Osteoblast (primary cell): Measurements from ENCODE around the gene EPB42. TPM values are rescaled to one million over a fixed set of nuclear protein-coding genes. Genes with fewer than 3 reads are reported as not detected.

Experiments
- DNase-seq: peaks from one replicate; pipeline ENCODE4 v3.0.0; 2011; ENCODE audit warnings: low spot score, mixed read lengths; ENCODE audit not compliant: insufficient read length; ENCODE audit errors: missing footprints
- H2AFZ ChIP-seq: 2 replicates; pipeline ENCODE4 v1.6.0; 2011; ENCODE audit warnings: mild to moderate bottlenecking, low read length
- H3K27ac ChIP-seq: 2 replicates; pipeline ENCODE4 v1.5.1; 2011; ENCODE audit warnings: mild to moderate bottlenecking, low read depth, low read length, moderate library complexity
- H3K27me3 ChIP-seq: 2 replicates; pipeline ENCODE4 v1.6.0; 2012; ENCODE audit warnings: mild to moderate bottlenecking, control low read depth, inconsistent platforms, low read length, moderate library complexity; ENCODE audit not compliant: insufficient read depth
- H3K36me3 ChIP-seq: 2 replicates; pipeline ENCODE4 v1.5.1; 2011; ENCODE audit warnings: mild to moderate bottlenecking, low read length, control low read depth, moderate library complexity; ENCODE audit not compliant: insufficient read depth
- H3K4me1 ChIP-seq: 2 replicates; pipeline ENCODE4 v1.5.1; 2011; ENCODE audit warnings: mild to moderate bottlenecking, low read length, control low read depth, moderate library complexity; ENCODE audit not compliant: insufficient read depth
- H3K4me2 ChIP-seq: 2 replicates; pipeline ENCODE4 v1.6.0; 2011; ENCODE audit warnings: mild to moderate bottlenecking, low read length; ENCODE audit not compliant: insufficient read depth
- H3K4me3 ChIP-seq: fragments of 200-600 bp; sonication (generic); 3 replicates; pipeline ENCODE4 v1.5.1; 2012; ENCODE audit warnings: mild to moderate bottlenecking, low read length, inconsistent platforms; ENCODE audit not compliant: insufficient read depth
- H3K79me2 ChIP-seq: 2 replicates; pipeline ENCODE4 v1.6.0; 2012; ENCODE audit warnings: mild to moderate bottlenecking, low read length, control low read depth, inconsistent platforms; ENCODE audit not compliant: insufficient read depth
- H3K9me3 ChIP-seq: 2 replicates; pipeline ENCODE4 v1.5.1; 2011; ENCODE audit warnings: low read depth, low read length, control low read depth
- H4K20me1 ChIP-seq: 2 replicates; pipeline ENCODE4 v1.6.0; 2012; ENCODE audit warnings: mild to moderate bottlenecking, low read length, control low read depth; ENCODE audit not compliant: insufficient read depth
- total RNA-seq: library from RNA; depleted of rRNA; stranded (reverse); fragments of >200 nt; gene quantifications from 2 replicates; pipeline ENCODE4 v1.2.3, GENCODE V29; 2012
- TF ChIP-seq, protein P1 (sequence below): IDR thresholded peaks from 2 replicates; pipeline ENCODE4 v1.5.1; 2011; ENCODE audit warnings: mild to moderate bottlenecking, low read depth, low read length, moderate library complexity; ENCODE audit errors: extremely low read depth

Gene EPB42
- total RNA-seq, 1 donor: not detected

DNA sequence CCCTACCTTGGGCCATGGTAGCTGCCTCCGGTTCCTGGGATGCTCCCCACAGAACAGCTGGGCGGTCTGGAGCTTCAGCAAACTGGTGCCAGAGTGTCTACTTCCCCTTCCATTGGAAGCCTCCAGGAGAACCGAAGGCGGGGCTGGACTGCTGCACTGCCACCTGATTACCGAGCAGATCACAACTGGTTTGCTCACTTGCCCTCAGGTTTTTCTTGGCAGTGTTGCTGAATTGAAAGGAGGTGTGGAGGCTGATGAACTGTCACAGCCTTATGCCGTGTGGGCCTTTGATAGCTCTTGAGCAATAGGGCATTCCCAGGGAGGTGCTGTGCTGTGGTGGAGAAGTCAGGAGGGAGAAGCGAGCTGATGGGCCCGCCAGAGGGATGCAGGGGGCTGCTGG is 46.0 kb upstream of the EPB42 start, which contains the start of gene TGM5:
Gene TGM5 (minus strand): TSS at position 95 of the 400 bp plus-strand sequence. CDS start 79 bp downstream, at position 16.
- DNase-seq: no peak
- no peak within 1 kb of the TSS for H3K4me2 ChIP-seq
- TF ChIP-seq, protein P1, sequence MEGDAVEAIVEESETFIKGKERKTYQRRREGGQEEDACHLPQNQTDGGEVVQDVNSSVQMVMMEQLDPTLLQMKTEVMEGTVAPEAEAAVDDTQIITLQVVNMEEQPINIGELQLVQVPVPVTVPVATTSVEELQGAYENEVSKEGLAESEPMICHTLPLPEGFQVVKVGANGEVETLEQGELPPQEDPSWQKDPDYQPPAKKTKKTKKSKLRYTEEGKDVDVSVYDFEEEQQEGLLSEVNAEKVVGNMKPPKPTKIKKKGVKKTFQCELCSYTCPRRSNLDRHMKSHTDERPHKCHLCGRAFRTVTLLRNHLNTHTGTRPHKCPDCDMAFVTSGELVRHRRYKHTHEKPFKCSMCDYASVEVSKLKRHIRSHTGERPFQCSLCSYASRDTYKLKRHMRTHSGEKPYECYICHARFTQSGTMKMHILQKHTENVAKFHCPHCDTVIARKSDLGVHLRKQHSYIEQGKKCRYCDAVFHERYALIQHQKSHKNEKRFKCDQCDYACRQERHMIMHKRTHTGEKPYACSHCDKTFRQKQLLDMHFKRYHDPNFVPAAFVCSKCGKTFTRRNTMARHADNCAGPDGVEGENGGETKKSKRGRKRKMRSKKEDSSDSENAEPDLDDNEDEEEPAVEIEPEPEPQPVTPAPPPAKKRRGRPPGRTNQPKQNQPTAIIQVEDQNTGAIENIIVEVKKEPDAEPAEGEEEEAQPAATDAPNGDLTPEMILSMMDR: no peak
- no peak within 1 kb of the TSS for H3K27ac ChIP-seq
- no peaks in the 10 kb centered on the region for H3K79me2 ChIP-seq
- H2AFZ ChIP-seq: no peak within 1 kb of the TSS
- no peaks in the 10 kb centered on the region for H4K20me1 ChIP-seq
- H3K4me3 ChIP-seq: no peak within 1 kb of the TSS
- no peaks in the 10 kb centered on the region for H3K36me3 ChIP-seq
- H3K4me1 ChIP-seq: no peaks in the 10 kb centered on the region
- peaks cover 64% of the 10 kb centered on the region for H3K27me3 ChIP-seq
- no peaks in the 10 kb centered on the region for H3K9me3 ChIP-seq

DNA sequence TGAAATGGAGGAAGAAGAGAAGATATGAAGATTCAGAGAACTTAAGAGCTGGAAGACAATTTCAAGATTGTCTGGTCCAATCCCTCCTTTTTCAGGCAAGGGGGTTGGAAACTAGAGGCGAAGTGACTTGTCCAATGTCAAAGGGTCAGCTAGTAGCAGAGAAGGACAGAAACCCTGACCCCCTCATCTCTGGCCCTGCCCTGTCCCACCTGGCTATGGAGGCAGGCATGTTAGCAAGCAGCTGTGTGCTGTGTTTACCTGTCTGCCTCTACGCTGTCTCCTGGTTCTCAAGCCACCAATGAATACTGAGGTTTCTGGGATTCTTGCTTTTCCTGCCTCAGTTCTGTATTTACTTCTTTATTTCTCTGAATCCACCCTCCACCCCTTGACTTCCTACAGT is 45.6 kb upstream of the EPB42 start:
- DNase-seq: no peak
- Histone ChIP-seq H3K36me3 (no peaks in the 10 kb centered on the region), H3K27me3 (peaks cover 66% of the 10 kb centered on the region)

DNA sequence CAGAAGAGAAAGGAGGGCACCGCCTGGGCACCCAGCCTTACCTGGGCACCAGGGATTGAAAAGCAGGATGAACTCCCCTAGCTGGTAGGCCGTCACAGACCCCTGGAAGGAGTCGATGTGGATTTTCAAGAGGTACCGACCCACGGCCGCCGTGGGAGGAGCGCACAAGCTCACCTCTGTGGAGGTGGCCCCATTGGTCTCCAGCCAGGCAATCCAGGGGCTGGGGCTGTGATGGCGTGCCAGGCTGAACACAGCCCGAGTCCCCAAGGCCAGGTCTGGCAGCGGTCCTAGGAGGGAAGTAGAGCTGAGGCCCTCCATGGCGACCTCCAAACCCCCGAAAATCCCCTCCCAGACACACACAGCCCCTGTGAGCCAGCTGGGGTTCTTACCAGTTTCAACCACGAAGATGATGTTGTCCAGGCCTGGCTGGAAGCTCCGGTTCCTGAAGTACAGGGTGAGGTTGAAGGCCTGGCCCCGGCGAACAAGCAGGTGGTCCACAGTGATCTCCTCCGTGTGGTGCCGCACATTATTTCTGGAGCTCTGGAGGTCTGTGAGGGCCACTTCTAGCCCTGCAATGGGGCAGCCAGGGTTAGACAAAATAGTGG is 39.3 kb upstream of the EPB42 start:
- Histone ChIP-seq H3K27me3 (peaks cover 44% of the 10 kb centered on the region), H3K79me2 (no peaks in the 10 kb centered on the region), H3K27ac (no peak overlapping the region), H3K4me2 (no peak overlapping the region), H3K4me3 (no peak overlapping the region), H3K36me3 (no peaks in the 10 kb centered on the region), H2AFZ (no peak overlapping the region), H4K20me1 (no peaks in the 10 kb centered on the region), H3K9me3 (no peaks in the 10 kb centered on the region), H3K4me1 (no peaks in the 10 kb centered on the region)
- TF ChIP-seq, protein P1: no peak
- no peak for DNase-seq

More for the DNA sequence above, 45.6 kb upstream of the EPB42 start:
- no peaks in the 10 kb centered on the region for H3K79me2 ChIP-seq
- no peaks in the 10 kb centered on the region for H3K4me1 ChIP-seq
- no peak overlapping the region for H3K4me3 ChIP-seq
- no peaks in the 10 kb centered on the region for H3K9me3 ChIP-seq
- no peaks in the 10 kb centered on the region for H4K20me1 ChIP-seq
- TF ChIP-seq, protein P1: no peak
- H2AFZ ChIP-seq: no peak overlapping the region
- no peak overlapping the region for H3K4me2 ChIP-seq
- no peak overlapping the region for H3K27ac ChIP-seq

DNA sequence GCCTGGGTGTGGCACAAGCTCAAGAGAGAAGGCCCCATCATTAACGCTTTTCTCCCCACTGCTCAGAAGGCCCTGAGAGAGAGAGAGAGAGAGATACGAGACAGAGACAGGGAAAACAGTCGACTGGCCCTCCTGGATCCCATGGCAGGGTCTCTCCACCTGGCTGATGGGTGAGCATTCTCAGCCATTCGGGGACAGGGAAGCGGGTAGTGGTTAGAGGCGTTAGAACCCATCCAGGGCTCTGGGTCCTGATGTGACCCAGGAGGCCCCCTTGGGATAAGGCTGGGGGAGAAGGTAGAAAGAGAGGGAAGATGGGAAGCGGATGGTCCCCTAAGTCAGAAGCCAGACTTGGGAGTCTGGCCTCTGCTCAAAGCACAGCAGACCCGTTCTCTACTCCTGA is 38.0 kb upstream of the EPB42 start:
- Histone ChIP-seq H4K20me1 (no peaks in the 10 kb centered on the region), H3K27me3 (peaks cover 32% of the 10 kb centered on the region), H3K9me3 (no peaks in the 10 kb centered on the region), H3K36me3 (no peaks in the 10 kb centered on the region), H3K79me2 (no peaks in the 10 kb centered on the region), H3K4me1 (no peaks in the 10 kb centered on the region), H3K27ac (no peak overlapping the region), H3K4me3 (no peak overlapping the region), H2AFZ (no peak overlapping the region), H3K4me2 (no peak overlapping the region)
- DNase-seq: no peak
- TF ChIP-seq, protein P1: no peak
